H1 (cell line): ENCODE results near the gene ASS1.

Experiments used
- EZH2 ChIP-seq: fragments of 200-600 bp; sonication (generic); IDR thresholded peaks from 2 replicates; pipeline ENCODE4 v1.7.1; 2012; ENCODE audit warnings: low read depth, mild to moderate bottlenecking, moderate library complexity, low read length, inconsistent platforms; ENCODE audit not compliant: severe bottlenecking
- JUND ChIP-seq: IDR thresholded peaks from 2 replicates; pipeline ENCODE4 v1.6.1; 2011; ENCODE audit warnings: mild to moderate bottlenecking, improper control_type of control experiment, low read length
- RFX5 ChIP-seq: IDR thresholded peaks from 2 replicates; pipeline ENCODE4 v1.6.1; 2011; ENCODE audit warnings: low read depth, low read length, improper control_type of control experiment, borderline replicate concordance
- RXRA ChIP-seq: IDR thresholded peaks from 2 replicates; pipeline ENCODE4 v1.6.1; 2011; ENCODE audit warnings: low read depth, mild to moderate bottlenecking, low read length, moderate library complexity; ENCODE audit not compliant: insufficient read depth
- SIRT6 ChIP-seq: IDR thresholded peaks from one replicate; pipeline ENCODE4 v1.7.1; 2012; ENCODE audit warnings: low read length, inconsistent platforms
- TEAD4 ChIP-seq: IDR thresholded peaks from 2 replicates; pipeline ENCODE4 v1.6.1; 2012; ENCODE audit warnings: low read depth, low read length, inconsistent platforms, mixed read lengths
- TF ChIP-seq, protein P1 (sequence below), 3 experiments: IDR thresholded peaks; 1 replicate in 2 of 3; 2 replicates in 1 of 3; pipeline versions ENCODE4 v1.5.1 to v1.6.1; 2011; ENCODE audit warnings: low read length in 3 of 3, mild to moderate bottlenecking in 3 of 3, inconsistent platforms in 2 of 3, low read depth in 1 of 3, moderate library complexity in 1 of 3; ENCODE audit not compliant: insufficient read depth in 1 of 3; ENCODE audit errors: control extremely low read depth in 1 of 3

DNA sequence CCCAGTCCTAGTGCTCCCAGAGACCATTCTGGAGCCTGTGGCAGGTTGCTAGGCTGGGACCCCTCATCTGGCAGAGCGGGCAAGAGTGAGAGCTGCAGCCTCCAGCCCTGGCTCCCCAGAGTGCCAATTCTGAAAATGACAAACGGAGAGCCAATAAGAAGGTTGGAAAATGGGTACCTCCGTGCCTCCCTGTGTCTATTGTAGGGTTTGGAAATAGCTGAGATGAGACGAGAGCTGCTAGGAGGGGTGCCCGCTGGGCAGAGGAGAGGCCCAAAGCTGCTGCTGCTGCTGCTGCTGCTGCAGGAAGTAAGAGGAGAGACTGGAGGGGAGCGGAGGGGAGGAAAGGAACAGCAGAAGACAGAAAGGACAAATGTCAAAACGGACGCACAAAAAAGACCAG lies 98.6 kb downstream of the ASS1 start:
- TF ChIP-seq TEAD4: no peak
- TF ChIP-seq SIRT6: no peak
- TF ChIP-seq JUND: no peak
- no peak for TF ChIP-seq EZH2
- no peak for TF ChIP-seq RXRA
- TF ChIP-seq, protein P1, sequence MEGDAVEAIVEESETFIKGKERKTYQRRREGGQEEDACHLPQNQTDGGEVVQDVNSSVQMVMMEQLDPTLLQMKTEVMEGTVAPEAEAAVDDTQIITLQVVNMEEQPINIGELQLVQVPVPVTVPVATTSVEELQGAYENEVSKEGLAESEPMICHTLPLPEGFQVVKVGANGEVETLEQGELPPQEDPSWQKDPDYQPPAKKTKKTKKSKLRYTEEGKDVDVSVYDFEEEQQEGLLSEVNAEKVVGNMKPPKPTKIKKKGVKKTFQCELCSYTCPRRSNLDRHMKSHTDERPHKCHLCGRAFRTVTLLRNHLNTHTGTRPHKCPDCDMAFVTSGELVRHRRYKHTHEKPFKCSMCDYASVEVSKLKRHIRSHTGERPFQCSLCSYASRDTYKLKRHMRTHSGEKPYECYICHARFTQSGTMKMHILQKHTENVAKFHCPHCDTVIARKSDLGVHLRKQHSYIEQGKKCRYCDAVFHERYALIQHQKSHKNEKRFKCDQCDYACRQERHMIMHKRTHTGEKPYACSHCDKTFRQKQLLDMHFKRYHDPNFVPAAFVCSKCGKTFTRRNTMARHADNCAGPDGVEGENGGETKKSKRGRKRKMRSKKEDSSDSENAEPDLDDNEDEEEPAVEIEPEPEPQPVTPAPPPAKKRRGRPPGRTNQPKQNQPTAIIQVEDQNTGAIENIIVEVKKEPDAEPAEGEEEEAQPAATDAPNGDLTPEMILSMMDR (IDR thresholded peaks at IDR 0.05; ENCODE audit: control extremely low read depth in 1 of 3, insufficient read depth in 1 of 3, low read depth in 1 of 3, low read length in 3 of 3): no peak
- no peak for TF ChIP-seq RFX5
